ENCODE measurements around the gene ZBTB22.
"Not testable (repeated sequence)": the region's sequence is repeated elsewhere in the genome, so short reads cannot be mapped to it uniquely, and the experiment has no call there.

Gene ZBTB22, protein sequence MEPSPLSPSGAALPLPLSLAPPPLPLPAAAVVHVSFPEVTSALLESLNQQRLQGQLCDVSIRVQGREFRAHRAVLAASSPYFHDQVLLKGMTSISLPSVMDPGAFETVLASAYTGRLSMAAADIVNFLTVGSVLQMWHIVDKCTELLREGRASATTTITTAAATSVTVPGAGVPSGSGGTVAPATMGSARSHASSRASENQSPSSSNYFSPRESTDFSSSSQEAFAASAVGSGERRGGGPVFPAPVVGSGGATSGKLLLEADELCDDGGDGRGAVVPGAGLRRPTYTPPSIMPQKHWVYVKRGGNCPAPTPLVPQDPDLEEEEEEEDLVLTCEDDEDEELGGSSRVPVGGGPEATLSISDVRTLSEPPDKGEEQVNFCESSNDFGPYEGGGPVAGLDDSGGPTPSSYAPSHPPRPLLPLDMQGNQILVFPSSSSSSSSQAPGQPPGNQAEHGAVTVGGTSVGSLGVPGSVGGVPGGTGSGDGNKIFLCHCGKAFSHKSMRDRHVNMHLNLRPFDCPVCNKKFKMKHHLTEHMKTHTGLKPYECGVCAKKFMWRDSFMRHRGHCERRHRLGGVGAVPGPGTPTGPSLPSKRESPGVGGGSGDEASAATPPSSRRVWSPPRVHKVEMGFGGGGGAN

GRCh38 chr6:33317669-33318425 is at the start of gene ZBTB22:
TSS of gene ZBTB22 (minus strand) at chr6:33317744. CDS start at chr6:33316916, 828 bp downstream.
- peak; percentile 92 for DNase-seq (ENCODE audit: low read depth)

DNA sequence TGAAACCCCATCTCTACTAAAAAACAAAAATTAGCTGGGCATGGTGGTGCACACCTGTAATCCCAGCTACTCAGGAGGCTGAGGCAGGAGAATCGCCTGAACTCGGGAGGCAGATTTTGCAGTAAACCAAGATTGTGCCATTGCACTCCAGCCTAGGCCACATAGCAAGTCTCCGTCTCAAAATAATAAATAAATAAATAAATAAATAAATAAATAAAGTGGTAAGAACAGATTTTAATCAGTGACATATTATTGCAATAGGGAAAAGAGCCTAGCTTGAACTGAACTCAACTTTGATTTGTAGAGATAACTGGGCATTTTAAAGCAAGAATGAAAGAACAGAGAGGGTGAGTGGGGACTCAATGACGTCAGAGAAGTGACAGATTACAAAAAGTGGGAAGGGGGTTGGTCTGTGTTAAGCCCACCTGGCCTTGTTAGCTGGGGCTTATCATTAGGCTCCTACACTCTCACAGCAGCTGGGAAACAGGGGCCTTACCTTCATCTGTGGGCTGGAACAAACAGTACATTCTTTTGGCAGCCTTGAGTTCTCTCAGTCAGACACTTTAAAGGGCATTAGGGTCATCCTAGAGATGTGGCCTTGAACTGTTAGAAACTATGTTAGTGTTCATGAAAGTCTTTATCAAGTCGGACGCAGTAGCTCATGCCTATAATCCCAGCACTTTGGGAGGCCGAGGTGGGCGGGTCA is 49.6 kb upstream of the ZBTB22 start:
- no peak for DNase-seq (ENCODE audit: low read depth)

DNA sequence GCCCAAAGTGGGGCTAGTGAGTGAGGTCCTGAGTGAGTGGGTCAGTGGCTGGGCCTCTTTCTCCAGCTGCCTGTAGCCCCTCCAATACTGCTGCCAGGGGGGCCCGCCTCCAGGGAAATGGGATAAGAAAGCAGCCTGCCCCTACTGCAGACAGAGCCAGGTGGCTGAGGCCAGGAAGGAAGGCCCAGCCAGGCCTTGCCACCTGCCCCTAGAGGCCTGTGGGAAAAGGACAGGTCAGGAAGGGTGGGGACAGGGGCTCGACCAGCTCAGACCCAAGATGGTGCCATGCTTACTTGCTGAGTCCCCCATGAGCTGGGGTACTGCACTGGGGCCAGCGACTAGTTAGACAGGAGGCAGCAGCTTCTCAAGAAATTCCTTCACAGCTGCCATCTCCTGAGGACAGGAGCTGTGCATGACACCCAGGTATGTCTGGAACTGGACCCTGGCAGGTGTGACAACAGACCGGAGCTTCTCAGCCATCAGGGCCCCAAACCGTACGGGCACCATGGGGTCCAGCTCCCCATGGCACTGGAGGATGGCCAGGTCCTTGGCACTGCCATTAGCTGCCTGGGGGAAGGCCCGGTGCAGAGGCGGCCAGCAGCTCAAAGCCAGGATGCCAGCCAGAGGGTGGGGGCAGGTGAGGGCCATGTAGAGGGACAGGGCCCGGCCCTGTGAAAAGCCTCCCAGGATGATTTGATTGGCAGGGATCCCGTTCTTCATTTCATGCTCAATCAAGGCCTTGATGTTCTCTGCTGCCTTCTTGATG is 47.8 kb upstream of the ZBTB22 start:
- DNase-seq (ENCODE audit: low read depth), result not testable (repeated sequence)

DNA sequence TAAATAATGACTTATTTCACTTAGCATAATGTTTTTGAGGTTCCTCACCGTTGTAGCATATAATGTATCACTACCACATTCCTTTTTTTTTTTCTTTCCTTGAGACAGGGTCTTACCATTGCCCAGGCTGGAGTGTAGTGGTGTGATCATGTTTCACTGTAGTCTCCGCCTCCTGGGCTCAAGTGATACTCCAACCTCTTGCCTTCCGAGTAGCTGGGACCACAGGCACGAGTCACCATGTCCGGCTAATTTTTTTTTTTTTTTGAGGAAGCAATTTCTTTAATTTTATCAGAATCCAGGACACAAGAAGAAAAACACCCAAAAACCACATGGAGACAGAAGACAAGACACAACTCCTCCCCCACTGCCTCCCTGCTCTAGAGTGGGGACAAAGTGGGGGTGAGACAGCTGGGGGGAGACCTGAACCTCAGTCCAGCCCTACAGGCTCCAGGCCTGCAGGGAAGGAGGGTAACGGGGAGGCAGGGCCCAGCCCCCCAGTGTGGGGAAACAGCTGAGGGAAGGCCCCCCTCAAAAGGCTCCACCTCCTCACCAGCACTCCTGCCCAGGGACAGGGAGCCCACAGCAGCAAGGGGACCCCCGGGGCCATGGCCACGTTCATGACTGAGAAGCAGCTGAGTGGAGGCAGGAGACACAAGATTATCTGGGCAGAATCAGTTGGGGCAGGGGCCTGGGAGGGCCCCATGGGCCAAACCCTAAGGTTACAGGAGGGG is 47.1 kb upstream of the ZBTB22 start:
- DNase-seq (ENCODE audit: low read depth), result not testable (repeated sequence)

DNA sequence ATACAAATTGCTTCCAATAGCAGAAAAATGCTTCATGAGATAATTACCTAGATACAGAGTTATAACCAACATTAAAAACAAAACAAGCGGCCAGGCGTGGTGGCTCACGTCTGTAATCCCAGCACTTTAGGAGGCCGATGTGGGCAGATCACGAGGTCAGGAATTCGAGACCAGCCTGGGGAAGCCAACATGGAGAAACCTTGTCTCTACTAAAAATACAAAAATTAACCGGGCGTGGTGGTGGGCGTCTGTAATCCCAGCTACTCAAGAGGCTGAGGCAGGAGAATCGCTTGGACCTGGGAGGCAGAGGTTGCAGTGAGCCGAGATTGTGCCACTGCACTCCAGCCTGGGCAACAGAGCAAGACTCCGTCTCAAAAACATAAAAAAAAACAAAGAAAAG is 45.9 kb upstream of the ZBTB22 start:
- not testable (repeated sequence) for DNase-seq (ENCODE audit: low read depth)

DNA sequence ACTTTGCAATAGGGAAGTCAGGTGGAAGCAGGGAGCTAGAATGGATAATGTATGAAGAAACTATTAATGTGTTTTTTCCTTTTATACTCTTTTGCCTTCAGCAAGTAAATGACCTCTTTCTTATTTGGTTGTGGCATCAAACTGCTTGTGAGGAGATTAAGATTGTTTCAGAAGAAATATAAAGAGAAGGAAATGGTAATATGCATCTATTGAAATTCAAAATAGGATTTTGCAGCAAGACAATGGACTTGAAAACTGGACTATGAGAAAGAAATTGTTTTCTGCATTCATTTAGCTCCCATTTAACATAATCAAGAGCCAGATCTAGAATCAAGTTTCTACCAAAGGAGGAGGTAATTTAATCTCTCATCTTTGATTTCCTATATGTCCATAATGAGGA is 41.8 kb upstream of the ZBTB22 start:
- DNase-seq (ENCODE audit: low read depth), result no peak

GRCh38 chr6:33357160-33357871 is 39.8 kb upstream of the ZBTB22 start:
- not testable (repeated sequence) for DNase-seq (ENCODE audit: low read depth)

DNA sequence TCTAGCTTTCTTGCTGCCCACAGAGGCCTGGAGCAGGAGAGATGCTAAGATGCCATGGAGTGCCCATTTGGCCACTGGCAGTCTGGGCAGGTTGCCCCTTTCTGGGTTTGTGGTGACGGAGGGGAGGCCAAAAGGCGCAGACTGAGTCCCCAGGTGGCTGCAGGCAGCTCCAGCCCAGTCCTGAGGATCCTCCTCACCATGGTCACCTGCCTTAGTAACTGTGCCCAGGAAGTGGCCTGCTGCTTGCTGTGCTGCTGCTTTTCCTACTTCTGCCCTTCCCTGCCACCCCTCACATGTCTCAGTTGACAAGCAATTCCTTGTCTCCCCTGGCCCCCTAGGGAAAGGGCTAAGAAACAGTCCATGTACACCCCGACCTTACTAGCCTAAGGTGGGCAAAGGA is 38.8 kb upstream of the ZBTB22 start:
- no peak for DNase-seq (ENCODE audit: low read depth)

GRCh38 chr6:33355860-33356259 is 38.3 kb upstream of the ZBTB22 start:
- not testable (repeated sequence) for DNase-seq (ENCODE audit: low read depth)

DNA sequence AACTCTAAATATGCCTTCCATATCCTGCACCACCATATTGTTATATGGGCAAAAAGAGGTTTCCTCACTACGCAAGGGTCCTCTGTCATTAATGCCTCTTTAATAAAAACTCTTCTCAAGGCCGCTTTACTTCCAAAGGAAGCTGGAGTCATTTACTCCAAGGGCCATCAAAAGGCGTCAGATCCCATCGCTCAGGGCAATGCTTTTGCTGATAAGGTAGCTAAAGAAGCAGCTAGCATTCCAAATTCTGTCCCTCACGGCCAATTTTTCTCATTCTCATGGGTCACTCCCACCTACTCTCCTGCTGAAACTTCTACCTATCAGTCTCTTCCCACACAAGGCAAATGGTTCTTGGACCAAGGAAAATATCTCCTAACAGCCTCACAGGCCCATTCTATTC is 30.3 kb upstream of the ZBTB22 start:
- no peak for DNase-seq (ENCODE audit: low read depth)

GRCh38 chr6:33346972-33347371 is 29.4 kb upstream of the ZBTB22 start:
- not testable (repeated sequence) for DNase-seq (ENCODE audit: low read depth)

DNA sequence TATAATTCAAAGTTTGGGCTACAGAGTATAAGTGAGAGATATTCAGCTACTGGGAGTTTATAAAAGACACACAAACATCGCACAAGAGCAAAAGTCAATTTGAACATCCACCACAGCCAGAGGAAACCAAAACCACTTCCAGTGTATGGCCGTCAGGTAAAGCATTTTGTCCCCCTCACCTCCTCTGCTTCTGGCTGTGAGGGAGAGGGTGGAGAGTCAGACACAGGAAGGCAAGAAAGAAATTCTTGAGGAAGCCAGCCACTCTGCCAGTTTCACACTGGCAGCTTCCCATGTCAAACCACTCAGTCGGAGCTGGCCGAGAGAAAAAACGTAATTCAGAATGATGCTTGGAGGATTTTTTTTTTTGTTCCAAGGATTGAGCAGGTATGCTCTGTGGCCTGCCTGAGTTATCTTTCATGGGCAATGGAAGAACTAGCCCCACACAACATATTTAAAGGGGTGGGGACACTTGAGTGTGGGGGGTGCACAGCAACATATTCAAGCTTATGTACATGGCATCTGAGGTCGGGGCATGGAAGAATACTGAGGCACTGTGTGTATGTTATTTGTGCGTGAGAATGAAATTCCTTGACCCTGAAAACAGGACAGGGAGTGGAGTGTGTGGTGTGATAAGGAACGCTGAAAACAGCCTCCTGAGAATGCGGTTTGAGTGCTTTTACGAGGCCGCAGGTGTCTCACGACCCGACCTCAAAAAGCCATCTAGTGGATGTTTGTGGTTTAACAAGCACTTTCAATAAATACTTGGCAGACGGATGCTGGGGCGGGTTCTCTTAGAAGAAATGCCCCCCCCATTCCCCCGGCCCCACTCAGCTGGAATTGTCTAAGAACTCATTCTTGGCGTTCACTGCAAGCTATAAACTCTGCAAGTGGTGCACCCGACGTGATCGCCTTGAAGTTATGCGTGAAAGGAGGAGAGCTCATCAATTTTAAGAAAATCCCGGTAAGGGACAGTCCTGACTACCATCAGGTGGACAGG is 27.5 kb upstream of the ZBTB22 start:
- peak; percentile 54 for DNase-seq (ENCODE audit: low read depth)

- DNase-seq (ENCODE audit: low read depth), result peak; percentile 45
Observed at GRCh38 chr6:33343953-33344611, 26.5 kb upstream of the ZBTB22 start.

GRCh38 chr6:33343606-33343952 is 26.0 kb upstream of the ZBTB22 start:
- DNase-seq (ENCODE audit: low read depth), result not testable (repeated sequence)

GRCh38 chr6:33339193-33339592 is 21.6 kb upstream of the ZBTB22 start:
- no peak for DNase-seq (ENCODE audit: low read depth)

DNA sequence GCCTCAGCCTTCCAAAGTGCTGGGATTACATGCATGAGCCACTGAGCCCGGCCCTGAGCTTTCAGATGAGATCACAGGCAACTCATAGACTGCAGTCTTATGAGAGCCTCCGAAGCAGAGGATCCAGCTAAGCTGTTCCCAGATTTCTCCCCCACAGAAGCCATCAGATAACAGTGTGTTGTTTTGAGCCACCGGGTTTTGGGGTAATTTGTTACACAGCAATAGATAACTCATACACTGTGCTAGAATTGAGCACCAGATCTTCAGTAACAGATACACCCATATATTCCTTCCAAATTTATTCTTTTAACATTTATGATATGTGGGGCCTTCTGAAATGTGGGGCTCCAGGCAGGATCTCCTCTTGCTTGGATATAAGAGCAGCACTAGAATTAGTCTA is 19.0 kb upstream of the ZBTB22 start:
- no peak for DNase-seq (ENCODE audit: low read depth)

DNA sequence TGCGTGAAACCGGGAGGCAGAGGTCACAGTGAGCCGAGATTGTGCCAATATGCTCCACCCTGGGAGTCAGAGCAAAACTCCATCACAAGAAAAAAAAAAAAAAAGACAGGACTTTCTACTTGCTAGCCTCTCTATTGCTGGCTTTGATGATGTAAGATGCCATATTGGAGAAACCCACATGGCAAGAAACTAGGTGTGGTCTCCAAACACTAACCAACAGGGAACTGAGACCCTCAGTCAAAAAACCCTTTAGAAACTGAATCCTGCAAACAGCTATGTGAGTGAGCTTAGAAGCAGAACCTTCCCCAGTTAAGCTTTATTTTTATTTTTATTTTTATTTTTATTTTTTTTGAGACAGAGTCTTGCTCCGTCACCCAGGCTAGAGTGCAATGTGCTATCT is 18.4 kb upstream of the ZBTB22 start:
- no peak for DNase-seq (ENCODE audit: low read depth)

DNA sequence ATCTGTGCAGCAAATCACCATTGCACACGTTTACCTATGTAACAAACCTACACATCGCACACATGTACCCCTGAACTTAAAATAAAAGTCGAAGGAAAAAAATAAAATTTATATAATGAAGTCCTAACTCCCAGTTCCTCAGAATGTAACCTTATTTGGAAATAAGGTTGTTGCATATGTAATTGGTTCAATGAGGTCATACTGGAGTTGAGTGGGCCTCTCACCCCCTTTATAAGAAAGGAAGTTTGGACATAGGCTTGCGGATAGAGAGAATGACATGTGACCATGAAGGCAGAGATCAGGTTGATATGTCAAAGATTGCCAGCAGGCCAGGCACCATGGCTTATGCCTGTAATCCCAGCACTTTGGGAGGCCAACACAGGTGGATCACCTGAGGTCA is 16.1 kb upstream of the ZBTB22 start:
- no peak for DNase-seq (ENCODE audit: low read depth)
